HepG2 (cell line): Measurements from ENCODE around the gene UBALD1. TPM values are rescaled to one million over a fixed set of nuclear protein-coding genes. Genes with fewer than 3 reads are reported as not detected.
A peak's percentile ranks its signal among the peaks of the same experiment; 100 is the strongest.

Experiments
- ATF7 ChIP-seq, 2 experiments: fragments of 450-650 bp in 1 of 2; sonication (generic) in 1 of 2; formaldehyde crosslinking in 1 of 2; IDR thresholded peaks; 2 replicates each; pipeline versions ENCODE4 v1.4.0 to v1.6.1; 2016 to 2020; ENCODE audit warnings: antibody characterized with exemption in 1 of 2, mild to moderate bottlenecking in 1 of 2, missing genetic modification reagents in 1 of 2
- CENPX ChIP-seq: sonication (generic); formaldehyde crosslinking; IDR thresholded peaks from 2 replicates; pipeline ENCODE4 v1.9.0; 2021; ENCODE audit warnings: mild to moderate bottlenecking, missing genetic modification reagents, moderate library complexity
- DMAP1 ChIP-seq: IDR thresholded peaks from 2 replicates; pipeline ENCODE4 v1.6.1; 2016
- FOXK2 ChIP-seq: fragments of 450-650 bp; IDR thresholded peaks from 2 replicates; pipeline ENCODE4 v1.6.1; 2016
- HNRNPLL ChIP-seq: fragments of 200-400 bp; formaldehyde crosslinking; IDR thresholded peaks from 2 replicates; pipeline ENCODE4 v1.6.1; 2017; ENCODE audit warnings: mild to moderate bottlenecking, low read depth, low read length; ENCODE audit not compliant: poor library complexity, severe bottlenecking
- MBD4 ChIP-seq: IDR thresholded peaks from 2 replicates; pipeline ENCODE4 v1.6.1; 2012; ENCODE audit warnings: low read length, inconsistent platforms, borderline replicate concordance
- MYC ChIP-seq: sonication (generic); formaldehyde crosslinking; IDR thresholded peaks from 2 replicates; pipeline ENCODE4 v1.9.0; 2021; ENCODE audit warnings: missing genetic modification reagents, borderline replicate concordance
- NFE2L1 ChIP-seq: sonication (generic); formaldehyde crosslinking; IDR thresholded peaks from 2 replicates; pipeline ENCODE4 v1.4.0; 2020; ENCODE audit warnings: missing genetic modification reagents, mild to moderate bottlenecking, borderline replicate concordance
- RBM22 ChIP-seq: fragments of 200-400 bp; formaldehyde crosslinking; optimal IDR thresholded peaks from 2 replicates; pipeline ENCODE3; 2017; ENCODE audit warnings: mild to moderate bottlenecking, low read length, moderate library complexity
- SMARCC2 ChIP-seq: fragments of 450-650 bp; IDR thresholded peaks from 2 replicates; pipeline ENCODE4 v1.6.1; 2017; ENCODE audit warnings: antibody characterized with exemption, mild to moderate bottlenecking
- ZBTB20 ChIP-seq: sonication (generic); formaldehyde crosslinking; IDR thresholded peaks from 2 replicates; pipeline ENCODE4 v1.8.1; 2023; ENCODE audit warnings: missing genetic modification reagents, low read depth, mild to moderate bottlenecking, borderline replicate concordance
- ZHX2 ChIP-seq, 2 experiments: sonication (generic) in 1 of 2; formaldehyde crosslinking in 1 of 2; IDR thresholded peaks; 2 replicates each; pipeline versions ENCODE4 v1.6.1 to v1.9.0; 2014 to 2022; ENCODE audit warnings: antibody characterized with exemption in 1 of 2, borderline replicate concordance in 1 of 2, inconsistent platforms in 1 of 2, low read depth in 1 of 2, missing genetic modification reagents in 1 of 2
- ZNF674 ChIP-seq: sonication (generic); formaldehyde crosslinking; IDR thresholded peaks from 2 replicates; pipeline ENCODE4 v1.5.0; 2020; ENCODE audit warnings: low read depth, mild to moderate bottlenecking, missing genetic modification reagents
- ZNF761 ChIP-seq: sonication (generic); formaldehyde crosslinking; conservative IDR thresholded peaks from 2 replicates; pipeline ENCODE4 v1.4.0; 2020; ENCODE audit warnings: mild to moderate bottlenecking, missing genetic modification reagents
- polyA plus RNA-seq, 8 experiments: library from polyadenylated mRNA; depleted of rRNA in 3 of 8; stranded (reverse) in 7 of 8; unstranded in 1 of 8; fragments of >200 nt; fragmentation: Illumina TruSeq in 4 of 8; extraction: Trizol in 4 of 8; gene quantifications; 2 replicates each; pipeline versions ENCODE4 v1.2.1 to v1.2.3, GENCODE V29; 2011 to 2016; ENCODE audit warnings: low read depth in 4 of 8, missing spikeins in 1 of 8, mixed read lengths in 1 of 8; ENCODE audit not compliant: insufficient read depth in 1 of 8
- total RNA-seq, 5 experiments: library from RNA; depleted of rRNA; stranded (reverse); fragments of >200 nt; fragmentation: Illumina TruSeq; extraction: Trizol; gene quantifications; 2 replicates each; pipeline ENCODE4 v1.2.3, GENCODE V29; 2016; ENCODE audit warnings: low read depth in 1 of 5
- TF ChIP-seq, protein P1 (sequence below): sonication (generic); formaldehyde crosslinking; IDR thresholded peaks from 2 replicates; pipeline ENCODE4 v1.4.0; 2020; ENCODE audit warnings: mild to moderate bottlenecking, missing genetic modification reagents
- TF ChIP-seq, protein P2 (sequence below): sonication (generic); formaldehyde crosslinking; IDR thresholded peaks from 2 replicates; pipeline ENCODE4 v1.9.0; 2021; ENCODE audit warnings: missing genetic modification reagents, borderline replicate concordance

The UBALD1 gene
- total and polyA plus RNA-seq, 2 of the 13 experiments (the other 11 are each of a cell fraction or from before 2014, with no cell fraction given), result 6.8 to 12.3 TPM

- TF ChIP-seq NFE2L1 (no peak), ZNF761 (CRISPR knock-in tag) (no peak), ATF7 (IDR thresholded peaks at IDR 0.05) (peak; percentile 81), ATF7 (CRISPR knock-in tag; IDR thresholded peaks at IDR 0.05) (no peak), MYC (CRISPR knock-in tag) (peak; percentile 88; the same call in 1 of the 2 replicates), ZBTB20 (no peak), ZHX2 (IDR thresholded peaks at IDR 0.05; ENCODE audit: low read depth) (0 out of 2 replicates have a peak, but pooled peaks have one; percentile 47), ZHX2 (CRISPR knock-in tag; IDR thresholded peaks at IDR 0.05; ENCODE audit: borderline replicate concordance) (no peak), ZNF674 (CRISPR knock-in tag) (no peak), CENPX (CRISPR knock-in tag) (no peak), FOXK2 (peak; percentile 80), RBM22 (no peak), HNRNPLL (peak; percentile 75), SMARCC2 (no peak), DMAP1 (peak; percentile 76; the same call in 1 of the 2 replicates), MBD4 (no peak)
- TF ChIP-seq, protein P1, sequence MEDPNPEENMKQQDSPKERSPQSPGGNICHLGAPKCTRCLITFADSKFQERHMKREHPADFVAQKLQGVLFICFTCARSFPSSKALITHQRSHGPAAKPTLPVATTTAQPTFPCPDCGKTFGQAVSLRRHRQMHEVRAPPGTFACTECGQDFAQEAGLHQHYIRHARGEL (CRISPR knock-in tag), result no peak
- TF ChIP-seq, protein P2, sequence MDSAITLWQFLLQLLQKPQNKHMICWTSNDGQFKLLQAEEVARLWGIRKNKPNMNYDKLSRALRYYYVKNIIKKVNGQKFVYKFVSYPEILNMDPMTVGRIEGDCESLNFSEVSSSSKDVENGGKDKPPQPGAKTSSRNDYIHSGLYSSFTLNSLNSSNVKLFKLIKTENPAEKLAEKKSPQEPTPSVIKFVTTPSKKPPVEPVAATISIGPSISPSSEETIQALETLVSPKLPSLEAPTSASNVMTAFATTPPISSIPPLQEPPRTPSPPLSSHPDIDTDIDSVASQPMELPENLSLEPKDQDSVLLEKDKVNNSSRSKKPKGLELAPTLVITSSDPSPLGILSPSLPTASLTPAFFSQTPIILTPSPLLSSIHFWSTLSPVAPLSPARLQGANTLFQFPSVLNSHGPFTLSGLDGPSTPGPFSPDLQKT (CRISPR knock-in tag), result no peak
These were observed 1.5 kb upstream of the UBALD1 start (continued) for GRCh38 chr16:4616047-4616811.
